ENCODE data around the gene TMEM131.
A peak's percentile ranks its signal among the peaks of the same experiment; 100 is the strongest.

The TMEM131 gene

GRCh38 chr2:97775074-97775473 lies 220.7 kb downstream of the TMEM131 start:
- H3K4me1 ChIP-seq (ENCODE audit: insufficient read depth, low read length), result no peaks in the 10 kb centered on the region
- no peaks in the 10 kb centered on the region for H3K79me2 ChIP-seq (ENCODE audit: insufficient read depth, low read length)
- H3K36me3 ChIP-seq (ENCODE audit: insufficient read depth, low read length), result peaks cover 32% of the 10 kb centered on the region
- no peak for ATAC-seq (ENCODE audit: insufficient read depth, low read depth)
- H3K4me2 ChIP-seq (ENCODE audit: insufficient read depth, low read length), result no peak overlapping the region
- no peaks in the 10 kb centered on the region for H3K9me3 ChIP-seq (ENCODE audit: insufficient read depth, low read length, severe bottlenecking)
- no peaks in the 10 kb centered on the region for H4K20me1 ChIP-seq (ENCODE audit: insufficient read depth, low read length)
- TF ChIP-seq EZH2 (IDR thresholded peaks at IDR 0.05; ENCODE audit: borderline replicate concordance, low read depth, low read length, severe bottlenecking) (no peak), CTCF (IDR thresholded peaks at IDR 0.05; ENCODE audit: borderline replicate concordance, extremely low read depth, low read length, poor library complexity, severe bottlenecking) (no peak)
- DNase-seq, result no peak
- no peak overlapping the region for H3K4me3 ChIP-seq (ENCODE audit: low read depth in 1 of 2, low read length in 2 of 2)
- H3K27ac ChIP-seq (ENCODE audit: low read length), result no peak overlapping the region
- no peak overlapping the region for H2AFZ ChIP-seq (ENCODE audit: low read depth, low read length)
- no peaks in the 10 kb centered on the region for H3K27me3 ChIP-seq (ENCODE audit: insufficient read depth, low read length, poor library complexity)
- no peak overlapping the region for H3K9ac ChIP-seq (ENCODE audit: low read depth, low read length)

- H3K9ac ChIP-seq (ENCODE audit: low read depth, low read length), result no peak overlapping the region
- no peaks in the 10 kb centered on the region for H4K20me1 ChIP-seq (ENCODE audit: insufficient read depth, low read length)
- no peaks in the 10 kb centered on the region for H3K9me3 ChIP-seq (ENCODE audit: insufficient read depth, low read length, severe bottlenecking)
- no peaks in the 10 kb centered on the region for H3K27me3 ChIP-seq (ENCODE audit: insufficient read depth, low read length, poor library complexity)
- H3K4me2 ChIP-seq (ENCODE audit: insufficient read depth, low read length), result no peak overlapping the region
- no peak for DNase-seq
- no peak overlapping the region for H3K4me3 ChIP-seq (ENCODE audit: low read depth in 1 of 2, low read length in 2 of 2)
- H3K79me2 ChIP-seq (ENCODE audit: insufficient read depth, low read length), result no peaks in the 10 kb centered on the region
- TF ChIP-seq CTCF (IDR thresholded peaks at IDR 0.05; ENCODE audit: borderline replicate concordance, extremely low read depth, low read length, poor library complexity, severe bottlenecking) (peak; percentile 43), EZH2 (IDR thresholded peaks at IDR 0.05; ENCODE audit: borderline replicate concordance, low read depth, low read length, severe bottlenecking) (no peak)
- peak; percentile 50; the same call in 2 of the 3 replicates for ATAC-seq (ENCODE audit: insufficient read depth, low read depth)
- H3K4me1 ChIP-seq (ENCODE audit: insufficient read depth, low read length), result no peaks in the 10 kb centered on the region
- no peak overlapping the region for H3K27ac ChIP-seq (ENCODE audit: low read length)
- H2AFZ ChIP-seq (ENCODE audit: low read depth, low read length), result no peak overlapping the region
- H3K36me3 ChIP-seq (ENCODE audit: insufficient read depth, low read length), result peaks cover 32% of the 10 kb centered on the region
Observed at GRCh38 chr2:97774425-97774824, 221.3 kb downstream of the TMEM131 start.

GRCh38 chr2:97770445-97770844 lies 225.3 kb downstream of the TMEM131 start:
- H3K4me2 ChIP-seq (ENCODE audit: insufficient read depth, low read length), result no peak overlapping the region
- no peak for ATAC-seq (ENCODE audit: insufficient read depth, low read depth)
- no peaks in the 10 kb centered on the region for H3K79me2 ChIP-seq (ENCODE audit: insufficient read depth, low read length)
- no peaks in the 10 kb centered on the region for H3K9me3 ChIP-seq (ENCODE audit: insufficient read depth, low read length, severe bottlenecking)
- TF ChIP-seq EZH2 (IDR thresholded peaks at IDR 0.05; ENCODE audit: borderline replicate concordance, low read depth, low read length, severe bottlenecking), result no peak
- TF ChIP-seq CTCF (IDR thresholded peaks at IDR 0.05; ENCODE audit: borderline replicate concordance, extremely low read depth, low read length, poor library complexity, severe bottlenecking), result no peak
- no peak overlapping the region for H2AFZ ChIP-seq (ENCODE audit: low read depth, low read length)
- no peaks in the 10 kb centered on the region for H3K4me1 ChIP-seq (ENCODE audit: insufficient read depth, low read length)
- DNase-seq, result no peak
- no peak overlapping the region for H3K9ac ChIP-seq (ENCODE audit: low read depth, low read length)
- H3K27me3 ChIP-seq (ENCODE audit: insufficient read depth, low read length, poor library complexity), result no peaks in the 10 kb centered on the region
- H3K27ac ChIP-seq (ENCODE audit: low read length), result no peak overlapping the region
- no peaks in the 10 kb centered on the region for H4K20me1 ChIP-seq (ENCODE audit: insufficient read depth, low read length)
- H3K36me3 ChIP-seq (ENCODE audit: insufficient read depth, low read length), result peaks cover 47% of the 10 kb centered on the region
- H3K4me3 ChIP-seq (ENCODE audit: low read depth in 1 of 2, low read length in 2 of 2), result no peak overlapping the region

GRCh38 chr2:97769711-97770110 lies 226.0 kb downstream of the TMEM131 start:
- no peak overlapping the region for H2AFZ ChIP-seq (ENCODE audit: low read depth, low read length)
- no peaks in the 10 kb centered on the region for H3K27me3 ChIP-seq (ENCODE audit: insufficient read depth, low read length, poor library complexity)
- no peaks in the 10 kb centered on the region for H3K9me3 ChIP-seq (ENCODE audit: insufficient read depth, low read length, severe bottlenecking)
- peaks cover 47% of the 10 kb centered on the region for H3K36me3 ChIP-seq (ENCODE audit: insufficient read depth, low read length)
- H3K27ac ChIP-seq (ENCODE audit: low read length), result no peak overlapping the region
- no peaks in the 10 kb centered on the region for H3K4me1 ChIP-seq (ENCODE audit: insufficient read depth, low read length)
- H3K4me2 ChIP-seq (ENCODE audit: insufficient read depth, low read length), result no peak overlapping the region
- TF ChIP-seq CTCF (IDR thresholded peaks at IDR 0.05; ENCODE audit: borderline replicate concordance, extremely low read depth, low read length, poor library complexity, severe bottlenecking), result no peak
- no peak for TF ChIP-seq EZH2 (IDR thresholded peaks at IDR 0.05; ENCODE audit: borderline replicate concordance, low read depth, low read length, severe bottlenecking)
- H3K79me2 ChIP-seq (ENCODE audit: insufficient read depth, low read length), result no peaks in the 10 kb centered on the region
- DNase-seq (no peak), ATAC-seq (ENCODE audit: insufficient read depth, low read depth) (no peak)
- no peak overlapping the region for H3K9ac ChIP-seq (ENCODE audit: low read depth, low read length)
- no peak overlapping the region for H3K4me3 ChIP-seq (ENCODE audit: low read depth in 1 of 2, low read length in 2 of 2)
- no peaks in the 10 kb centered on the region for H4K20me1 ChIP-seq (ENCODE audit: insufficient read depth, low read length)

All from DND-41 (cell line).